SK-MEL-5 (cell line): ENCODE results near the gene SYNGR4. TPM values are rescaled to one million over a fixed set of nuclear protein-coding genes. Genes with fewer than 3 reads are reported as not detected.

Experiments
- DNase-seq: peaks from one replicate; pipeline ENCODE4 v3.0.0-alpha.2; 2016; ENCODE audit warnings: low read depth, low spot score
- in situ Hi-C: cut with HindIII; loops from 2 replicates; pipeline ENCODE4 v1.10.0; 2016; ENCODE audit warnings: low sequenced_read_pairs, high pct_unique_total_duplicates, low pct_unique_long_range_greater_than_20kb
- total RNA-seq: library from RNA; depleted of rRNA; stranded (reverse); fragments of >200 nt; shearing (Covaris generic); gene quantifications from 2 replicates; pipeline ENCODE4 v1.2.3, GENCODE V29; 2014; rRNA removed

SYNGR4 gene
- total RNA-seq, 1 experiment from 2014 or later = not detected

GRCh38 chr19:48405010-48405659 lies 41.0 kb downstream of the SYNGR4 start:
- in situ Hi-C loops = no loop called here
- DNase-seq = no peak

DNA sequence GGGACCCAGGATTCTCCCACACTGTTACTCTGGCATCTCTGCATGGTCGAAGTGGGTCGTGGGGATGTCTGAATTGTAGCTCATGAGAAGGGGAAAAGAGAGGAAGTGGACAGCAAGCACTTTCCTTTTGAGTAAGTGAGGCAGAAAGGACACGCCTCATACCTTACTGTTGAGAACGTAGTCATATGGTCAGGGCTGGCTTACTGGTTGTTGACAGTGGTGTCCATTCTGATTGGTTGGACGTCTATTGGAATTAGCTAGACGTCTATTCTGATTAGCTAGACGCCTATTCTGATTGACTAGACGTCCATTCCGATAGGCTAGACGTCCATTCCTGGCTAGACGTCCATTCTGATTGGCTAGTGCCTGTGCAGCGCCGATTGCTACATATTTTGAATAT lies 41.7 kb downstream of the SYNGR4 start:
- in situ Hi-C loops = no loop called here
- no peak for DNase-seq

DNA sequence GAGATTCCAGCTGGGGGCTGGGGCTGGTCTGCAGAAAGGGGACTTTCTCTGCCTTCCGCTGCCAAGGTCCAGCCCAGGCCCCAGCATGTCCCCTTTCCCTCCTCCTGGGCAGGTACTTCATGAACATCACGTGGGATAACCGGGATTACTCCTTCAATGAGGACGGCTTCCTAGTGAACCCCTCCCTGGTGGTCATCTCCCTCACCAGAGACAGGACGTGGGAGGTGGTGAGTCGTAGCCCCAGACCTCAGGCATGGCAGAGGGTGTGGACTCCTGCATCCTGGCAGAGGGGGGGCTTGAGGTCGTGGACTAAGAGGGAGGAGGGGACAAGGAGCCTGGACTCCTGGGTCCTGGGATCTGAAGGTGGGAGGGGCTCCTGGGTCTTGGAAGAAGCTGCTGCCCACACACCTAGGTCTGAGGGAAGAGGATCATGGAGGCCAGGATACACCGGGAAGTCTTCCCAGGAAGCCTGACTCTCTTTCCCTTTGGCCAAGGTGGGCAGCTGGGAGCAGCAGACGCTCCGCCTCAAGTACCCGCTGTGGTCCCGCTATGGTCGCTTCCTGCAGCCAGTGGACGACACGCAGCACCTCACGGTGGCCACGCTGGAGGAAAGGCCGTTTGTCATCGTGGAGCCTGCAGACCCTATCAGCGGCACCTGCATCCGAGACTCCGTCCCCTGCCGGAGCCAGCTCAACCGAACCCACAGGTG lies 49.9 kb downstream of the SYNGR4 start:
- no peak for DNase-seq
- in situ Hi-C loops = no loop called here

DNA sequence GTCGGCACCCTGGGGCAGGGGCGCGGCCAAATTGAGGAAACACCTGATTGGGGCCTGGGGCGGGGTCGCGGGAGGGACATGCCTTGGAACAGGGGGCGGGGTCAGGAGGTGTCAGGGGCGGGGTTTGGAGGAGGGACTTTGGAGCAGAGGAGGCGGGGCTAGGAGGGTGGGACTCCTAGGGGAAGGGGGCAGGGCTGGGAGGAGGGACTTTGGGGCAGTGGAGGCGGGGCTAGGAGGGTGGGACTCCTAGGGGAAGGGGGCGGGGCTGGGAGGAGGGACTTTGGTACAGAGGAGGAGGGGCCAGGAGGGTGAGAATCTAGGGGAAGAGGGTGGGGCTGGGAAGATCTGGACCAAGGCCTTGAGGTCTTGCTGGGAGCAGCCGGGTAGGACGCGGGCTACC lies 51.2 kb downstream of the SYNGR4 start:
- peak; percentile 86 for DNase-seq
- in situ Hi-C loops = no loop called here

GRCh38 chr19:48415806-48416221 lies 51.6 kb downstream of the SYNGR4 start:
- in situ Hi-C loops = no loop called here
- DNase-seq = no peak

- DNase-seq = no peak
- in situ Hi-C loops = no loop called here
Measured at GRCh38 chr19:48417421-48417820, 53.3 kb downstream of the SYNGR4 start.

DNA sequence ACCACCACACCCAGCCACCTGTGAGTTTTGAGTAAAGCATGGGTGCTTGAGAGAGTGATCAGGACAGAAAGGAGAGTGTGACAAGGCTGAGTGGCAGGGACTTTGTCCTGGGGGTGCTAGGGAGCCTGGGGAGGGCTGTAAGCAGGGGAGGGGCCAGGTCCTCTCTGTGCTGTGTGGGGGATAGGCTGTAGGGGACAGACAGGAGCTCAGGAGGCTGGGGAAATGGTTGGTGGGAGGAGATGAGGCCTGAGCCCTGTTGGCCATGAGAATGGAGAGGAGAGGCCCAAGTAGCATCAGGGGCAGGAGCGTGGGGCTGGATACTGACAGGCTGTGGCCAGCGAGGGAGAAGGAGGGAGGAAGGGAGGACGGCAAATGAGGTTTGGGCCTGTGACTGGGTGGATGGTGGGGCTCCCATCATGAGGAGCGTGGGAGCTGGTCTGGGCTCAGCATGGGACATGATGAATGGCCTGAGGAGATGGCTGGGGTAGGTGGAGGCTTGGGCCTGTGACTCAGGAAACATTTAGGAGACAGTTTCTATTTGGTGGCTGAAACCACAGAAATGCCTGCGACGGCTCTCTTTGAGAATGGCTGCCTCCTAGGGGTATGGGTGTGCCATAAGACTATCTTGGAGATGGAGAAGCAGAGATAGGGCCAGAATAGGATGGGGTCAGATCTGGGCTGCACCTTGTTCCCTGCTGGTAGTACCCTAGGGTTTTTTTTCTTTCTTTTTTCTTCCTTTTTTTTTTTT lies 54.3 kb downstream of the SYNGR4 start:
- in situ Hi-C loops = no loop called here
- DNase-seq = peak; percentile 50

- peak; percentile 84 for DNase-seq
- in situ Hi-C loops = no loop called here
Measured at GRCh38 chr19:48419158-48419920, 55.2 kb downstream of the SYNGR4 start.

GRCh38 chr19:48421548-48421947 lies 57.4 kb downstream of the SYNGR4 start:
- in situ Hi-C loops = no loop called here
- no peak for DNase-seq

DNA sequence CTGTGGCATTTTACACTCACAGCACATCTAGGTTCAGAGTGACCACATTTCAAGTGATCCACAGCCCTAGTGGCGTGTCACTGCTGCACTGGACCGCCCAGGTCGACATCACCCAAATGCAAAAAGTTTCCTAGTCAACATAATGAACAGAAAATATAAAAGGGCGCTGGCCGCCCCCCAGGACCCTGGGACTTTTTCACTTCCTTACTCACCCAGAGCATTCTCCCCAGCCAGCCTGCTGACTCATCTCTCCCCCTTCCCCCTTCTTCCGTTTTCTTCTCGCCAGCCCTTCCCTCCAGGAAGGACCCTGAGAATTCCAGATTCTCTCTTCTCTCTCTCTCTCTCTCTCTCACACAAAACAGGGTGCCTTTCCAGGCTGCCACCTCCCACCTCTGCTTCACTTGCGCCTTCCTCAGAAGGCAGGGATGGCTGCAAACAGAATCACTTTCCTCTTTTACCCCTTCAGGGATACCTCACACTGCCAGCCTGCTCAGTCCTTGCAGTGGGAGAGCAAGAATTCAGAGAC lies 60.6 kb downstream of the SYNGR4 start:
- in situ Hi-C loops = no loop called here
- DNase-seq = peak; percentile 30

Other genes with a start within 250 kb of the SYNGR4 start
- 31.8 and 36.1 TPM in 2 replicates for gene LIG1, start 194.0 kb upstream of the SYNGR4 start, total RNA-seq
- 1.3 and 1.8 TPM in 2 replicates for gene ZSWIM9, start 193.7 kb upstream of the SYNGR4 start, total RNA-seq
- 12.5 and 17.3 TPM in 2 replicates for gene CARD8, start 108.5 kb upstream of the SYNGR4 start, total RNA-seq
- gene ZNF114, start 94.3 kb upstream of the SYNGR4 start, total RNA-seq = 26.5 and 29.8 TPM in 2 replicates
- 184 and 193 TPM in 2 replicates for gene EMP3, start 38.8 kb upstream of the SYNGR4 start, total RNA-seq
- 2.4 and 4.4 TPM in 2 replicates for gene TMEM143, start 427 bp upstream of the SYNGR4 start, total RNA-seq
- 82.2 and 97.9 TPM in 2 replicates for gene KDELR1, start 27.2 kb downstream of the SYNGR4 start, total RNA-seq
- gene GRIN2D, start 29.3 kb downstream of the SYNGR4 start, total RNA-seq = 0.08 TPM in 1 of 2 replicates, not detected in the other
- gene GRWD1, start 81.6 kb downstream of the SYNGR4 start, total RNA-seq = 43.7 and 44.4 TPM in 2 replicates
- 0.58 and 0.64 TPM in 2 replicates for gene KCNJ14, start 91.2 kb downstream of the SYNGR4 start, total RNA-seq
- gene CYTH2, start 105.0 kb downstream of the SYNGR4 start, total RNA-seq = 39.5 and 41.0 TPM in 2 replicates
- gene LMTK3, start 147.5 kb downstream of the SYNGR4 start, total RNA-seq = not detected in 2 replicates
- 0.27 and 0.34 TPM in 2 replicates for gene SULT2B1, start 187.8 kb downstream of the SYNGR4 start, total RNA-seq
- not detected in 2 replicates for gene SPACA4, start 242.4 kb downstream of the SYNGR4 start, total RNA-seq